ENCODE results near the gene SYT2. TPM values are rescaled to one million over a fixed set of nuclear protein-coding genes. Genes with fewer than 3 reads are reported as not detected.

The SYT2 gene
- total and polyA plus RNA-seq, 10 of the 15 experiments (the other 5 are each of a cell fraction or from before 2014, with no cell fraction given): not detected

DNA sequence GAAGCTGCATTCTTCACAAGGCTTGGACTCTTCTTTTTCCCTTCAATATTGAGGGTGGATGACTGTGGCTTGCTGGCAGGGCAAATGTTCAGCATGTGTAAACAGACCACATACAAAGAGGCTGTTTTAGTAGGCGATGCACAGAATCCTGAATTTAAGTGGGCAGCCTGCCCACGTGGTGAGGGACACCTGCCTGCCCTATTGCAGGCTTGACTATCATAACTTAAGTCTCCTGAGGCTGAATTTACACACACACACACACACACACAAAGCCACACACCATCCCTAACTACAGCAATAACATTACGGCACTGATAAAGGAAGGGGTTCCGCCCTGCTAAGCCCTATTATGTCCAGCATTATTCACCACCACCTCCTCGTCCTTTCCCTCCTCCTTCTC lies 15.9 kb downstream of the SYT2 start:
- no TSS peak for BruUV-seq (replicated peaks)
- FAIRE-seq: no peak

More for the DNA sequence above, 15.9 kb downstream of the SYT2 start:
- Histone ChIP-seq H3K4me3 (no peak overlapping the region), H3K27me3 (replicated peaks in 1 of 2; ENCODE audit: control insufficient read depth in 2 of 2, insufficient read depth in 2 of 2, low read length in 1 of 2) (peaks cover 0 to 6% of the 10 kb centered on the region in 2 experiments; a peak in 2 of 4 replicates), H3K9me3 (replicated peaks; ENCODE audit: control insufficient read depth, insufficient read depth, low read length) (no peaks in the 10 kb centered on the region), H3K4me1 (ENCODE audit: control insufficient read depth, insufficient read depth, low read length) (no peaks in the 10 kb centered on the region), H3K4me2 (ENCODE audit: control insufficient read depth, insufficient read depth) (no peak overlapping the region), H3K9ac (ENCODE audit: control insufficient read depth, insufficient read depth, low read length) (no peak overlapping the region), H4K20me1 (ENCODE audit: control insufficient read depth, insufficient read depth) (peaks cover 2% of the 10 kb centered on the region; the same call in 1 of the 2 replicates), H2AFZ (ENCODE audit: control insufficient read depth, low read depth, low read length) (no peak overlapping the region), H3K36me3 (ENCODE audit: control insufficient read depth in 2 of 2, insufficient read depth in 2 of 2, low read length in 1 of 2) (no peaks in the 10 kb centered on the region), H3K79me2 (ENCODE audit: control insufficient read depth, insufficient read depth, low read length) (no peaks in the 10 kb centered on the region), H3K27ac (ENCODE audit: control insufficient read depth, insufficient read depth) (no peak overlapping the region)
- CTCF ChIA-PET: no interaction called here
- RAD21 ChIA-PET (ENCODE audit: unreplicated experiment): no interaction called here
- in situ Hi-C loops (cut with MboI) (no loop called here), intact Hi-C loops (cut with micrococcal nuclease; ENCODE audit: unreplicated experiment) (no loop called here)
- SMC1A ChIA-PET (ENCODE audit: uncharacterized antibody, unreplicated experiment): interaction anchor here (0.6 kb wide), 1 partner anchor 22 kb away, joined by 3 read pairs; no protein-coding TSS in a partner anchor
- TF ChIP-seq BRCA1 (IDR thresholded peaks at IDR 0.05; ENCODE audit: low read depth, low read length) (no peak), SPI1 (IDR thresholded peaks at IDR 0.05; ENCODE audit: borderline replicate concordance, insufficient read depth, low read depth, low read length) (no peak), FOS (IDR thresholded peaks at IDR 0.05; ENCODE audit: borderline replicate concordance, extremely low read depth, insufficient read length) (no peak), EGR1 (IDR thresholded peaks at IDR 0.05; ENCODE audit: borderline replicate concordance in 1 of 2, low read depth in 2 of 2, low read length in 2 of 2) (no peak), TAF1 (IDR thresholded peaks at IDR 0.05; ENCODE audit: borderline replicate concordance, low read depth, low read length) (no peak), STAT3 (IDR thresholded peaks at IDR 0.05; ENCODE audit: low read depth, low read length) (no peak), ZNF24 (IDR thresholded peaks at IDR 0.05) (no peak), DPF2 (IDR thresholded peaks at IDR 0.05) (no peak), SMC3 (IDR thresholded peaks at IDR 0.05; ENCODE audit: borderline replicate concordance, low read length) (no peak), POU2F2 (IDR thresholded peaks at IDR 0.05; ENCODE audit: borderline replicate concordance, low read depth, low read length) (no peak)
- TF ChIP-seq, protein P1, sequence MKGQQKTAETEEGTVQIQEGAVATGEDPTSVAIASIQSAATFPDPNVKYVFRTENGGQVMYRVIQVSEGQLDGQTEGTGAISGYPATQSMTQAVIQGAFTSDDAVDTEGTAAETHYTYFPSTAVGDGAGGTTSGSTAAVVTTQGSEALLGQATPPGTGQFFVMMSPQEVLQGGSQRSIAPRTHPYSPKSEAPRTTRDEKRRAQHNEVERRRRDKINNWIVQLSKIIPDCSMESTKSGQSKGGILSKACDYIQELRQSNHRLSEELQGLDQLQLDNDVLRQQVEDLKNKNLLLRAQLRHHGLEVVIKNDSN (IDR thresholded peaks at IDR 0.05; ENCODE audit: borderline replicate concordance, extremely low read length, insufficient read depth, low read depth, low read length): no peak
- TF ChIP-seq, protein P2, sequence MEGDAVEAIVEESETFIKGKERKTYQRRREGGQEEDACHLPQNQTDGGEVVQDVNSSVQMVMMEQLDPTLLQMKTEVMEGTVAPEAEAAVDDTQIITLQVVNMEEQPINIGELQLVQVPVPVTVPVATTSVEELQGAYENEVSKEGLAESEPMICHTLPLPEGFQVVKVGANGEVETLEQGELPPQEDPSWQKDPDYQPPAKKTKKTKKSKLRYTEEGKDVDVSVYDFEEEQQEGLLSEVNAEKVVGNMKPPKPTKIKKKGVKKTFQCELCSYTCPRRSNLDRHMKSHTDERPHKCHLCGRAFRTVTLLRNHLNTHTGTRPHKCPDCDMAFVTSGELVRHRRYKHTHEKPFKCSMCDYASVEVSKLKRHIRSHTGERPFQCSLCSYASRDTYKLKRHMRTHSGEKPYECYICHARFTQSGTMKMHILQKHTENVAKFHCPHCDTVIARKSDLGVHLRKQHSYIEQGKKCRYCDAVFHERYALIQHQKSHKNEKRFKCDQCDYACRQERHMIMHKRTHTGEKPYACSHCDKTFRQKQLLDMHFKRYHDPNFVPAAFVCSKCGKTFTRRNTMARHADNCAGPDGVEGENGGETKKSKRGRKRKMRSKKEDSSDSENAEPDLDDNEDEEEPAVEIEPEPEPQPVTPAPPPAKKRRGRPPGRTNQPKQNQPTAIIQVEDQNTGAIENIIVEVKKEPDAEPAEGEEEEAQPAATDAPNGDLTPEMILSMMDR (IDR thresholded peaks at IDR 0.05 in 2 of 3, conservative IDR thresholded peaks at IDR 0.05 in 1 of 3; ENCODE audit: control insufficient read depth in 2 of 3, extremely low read depth in 1 of 3, insufficient read depth in 1 of 3, low read depth in 3 of 3, low read length in 3 of 3): no peak
- TF ChIP-seq, protein P3, sequence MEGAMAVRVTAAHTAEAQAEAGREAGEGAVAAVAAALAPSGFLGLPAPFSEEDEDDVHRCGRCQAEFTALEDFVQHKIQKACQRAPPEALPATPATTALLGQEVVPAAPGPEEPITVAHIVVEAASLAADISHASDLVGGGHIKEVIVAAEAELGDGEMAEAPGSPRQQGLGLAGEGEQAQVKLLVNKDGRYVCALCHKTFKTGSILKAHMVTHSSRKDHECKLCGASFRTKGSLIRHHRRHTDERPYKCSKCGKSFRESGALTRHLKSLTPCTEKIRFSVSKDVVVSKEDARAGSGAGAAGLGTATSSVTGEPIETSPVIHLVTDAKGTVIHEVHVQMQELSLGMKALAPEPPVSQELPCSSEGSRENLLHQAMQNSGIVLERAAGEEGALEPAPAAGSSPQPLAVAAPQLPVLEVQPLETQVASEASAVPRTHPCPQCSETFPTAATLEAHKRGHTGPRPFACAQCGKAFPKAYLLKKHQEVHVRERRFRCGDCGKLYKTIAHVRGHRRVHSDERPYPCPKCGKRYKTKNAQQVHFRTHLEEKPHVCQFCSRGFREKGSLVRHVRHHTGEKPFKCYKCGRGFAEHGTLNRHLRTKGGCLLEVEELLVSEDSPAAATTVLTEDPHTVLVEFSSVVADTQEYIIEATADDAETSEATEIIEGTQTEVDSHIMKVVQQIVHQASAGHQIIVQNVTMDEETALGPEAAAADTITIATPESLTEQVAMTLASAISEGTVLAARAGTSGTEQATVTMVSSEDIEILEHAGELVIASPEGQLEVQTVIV (IDR thresholded peaks at IDR 0.05; ENCODE audit: borderline replicate concordance, partially characterized antibody): no peak
- no peak for ATAC-seq
- DNase-seq (ENCODE audit: low read depth, low spot score): no peak
- POLR2A ChIA-PET: no interaction called here
- 16% methylated on average over 5 of the region's 5 CpGs for WGBS (ENCODE audit: insufficient coverage, insufficient replicate concordance, low lambda C conversion rate, missing lambda C conversion rate)
